BE2C (cell line): ENCODE data around the gene VPS37C.

Experiments used
- DNase-seq: peaks from one replicate; pipeline ENCODE4 v3.0.0-alpha.2; 2020
- H3K27me3 ChIP-seq: fragments of 250-450 bp; sonication (Bioruptor Pico); 2 replicates; pipeline ENCODE4 v1.5.1; 2020; ENCODE audit warnings: mild to moderate bottlenecking
- H3K36me3 ChIP-seq: fragments of 250-450 bp; sonication (Bioruptor Pico); 2 replicates; pipeline ENCODE4 v1.5.1; 2020; ENCODE audit warnings: mild to moderate bottlenecking
- H3K4me1 ChIP-seq: fragments of 250-450 bp; sonication (Bioruptor Pico); 2 replicates; pipeline ENCODE4 v1.5.1; 2020
- H3K4me3 ChIP-seq: 2 replicates; pipeline ENCODE4 v1.5.1; 2011; ENCODE audit warnings: low read depth, low read length
- H3K9me3 ChIP-seq: fragments of 250-450 bp; sonication (Bioruptor Pico); 2 replicates; pipeline ENCODE4 v1.5.1; 2020
- CTCF ChIP-seq: IDR thresholded peaks from 2 replicates; pipeline ENCODE4 v1.5.1; 2012; ENCODE audit warnings: mild to moderate bottlenecking, low read depth, low read length

The VPS37C gene

GRCh38 chr11:61120706-61121191, 40.5 kb downstream of the VPS37C start:
- no peaks in the 10 kb centered on the region for H3K9me3 ChIP-seq
- TF ChIP-seq CTCF, result no peak
- H3K27me3 ChIP-seq, result no peaks in the 10 kb centered on the region
- H3K36me3 ChIP-seq, result no peaks in the 10 kb centered on the region
- DNase-seq, result peak; percentile 44
- H3K4me1 ChIP-seq, result peaks cover 9% of the 10 kb centered on the region
- no peak overlapping the region for H3K4me3 ChIP-seq

GRCh38 chr11:61120099-61120705, 41.0 kb downstream of the VPS37C start:
- Histone ChIP-seq H3K4me1 (peaks cover 7% of the 10 kb centered on the region), H3K27me3 (no peaks in the 10 kb centered on the region), H3K36me3 (no peaks in the 10 kb centered on the region), H3K9me3 (no peaks in the 10 kb centered on the region), H3K4me3 (no peak overlapping the region)
- no peak for DNase-seq
- no peak for TF ChIP-seq CTCF

GRCh38 chr11:61119571-61119970, 41.7 kb downstream of the VPS37C start:
- DNase-seq, result no peak
- no peaks in the 10 kb centered on the region for H3K9me3 ChIP-seq
- H3K27me3 ChIP-seq, result no peaks in the 10 kb centered on the region
- no peaks in the 10 kb centered on the region for H3K36me3 ChIP-seq
- no peak for TF ChIP-seq CTCF
- H3K4me3 ChIP-seq, result no peak overlapping the region
- peaks cover 4% of the 10 kb centered on the region for H3K4me1 ChIP-seq

GRCh38 chr11:61119055-61119454, 42.2 kb downstream of the VPS37C start:
- Histone ChIP-seq H3K36me3 (no peaks in the 10 kb centered on the region), H3K4me1 (peaks cover 4% of the 10 kb centered on the region), H3K9me3 (no peaks in the 10 kb centered on the region), H3K4me3 (no peak overlapping the region), H3K27me3 (no peaks in the 10 kb centered on the region)
- TF ChIP-seq CTCF, result no peak
- DNase-seq, result no peak

- DNase-seq, result no peak
- no peaks in the 10 kb centered on the region for H3K27me3 ChIP-seq
- no peak overlapping the region for H3K4me3 ChIP-seq
- H3K4me1 ChIP-seq, result peaks cover 4% of the 10 kb centered on the region
- no peaks in the 10 kb centered on the region for H3K36me3 ChIP-seq
- no peaks in the 10 kb centered on the region for H3K9me3 ChIP-seq
- TF ChIP-seq CTCF, result no peak
Observed at GRCh38 chr11:61118406-61118805, 42.8 kb downstream of the VPS37C start.

- H3K4me1 ChIP-seq, result peaks cover 4% of the 10 kb centered on the region
- H3K36me3 ChIP-seq, result no peaks in the 10 kb centered on the region
- TF ChIP-seq CTCF, result no peak
- DNase-seq, result no peak
- H3K27me3 ChIP-seq, result no peaks in the 10 kb centered on the region
- no peak overlapping the region for H3K4me3 ChIP-seq
- H3K9me3 ChIP-seq, result no peaks in the 10 kb centered on the region
Observed at GRCh38 chr11:61118004-61118403, 43.2 kb downstream of the VPS37C start.
